Activated naive CD8-positive, alpha-beta T cell treated with anti-CD3 and anti-CD28 coated beads, Interleukin-2, amount 50 U/mL, for 16 hours (primary cell): ENCODE results near the gene FBXL16.
"Not testable (repeated sequence)": the region's sequence is repeated elsewhere in the genome, so short reads cannot be mapped to it uniquely, and the experiment has no call there.

Experiments
- DNase-seq: peaks from one replicate; pipeline ENCODE4 v3.0.0-alpha.2; 2020; ENCODE audit warnings: low read depth, low spot score

Gene FBXL16

DNA sequence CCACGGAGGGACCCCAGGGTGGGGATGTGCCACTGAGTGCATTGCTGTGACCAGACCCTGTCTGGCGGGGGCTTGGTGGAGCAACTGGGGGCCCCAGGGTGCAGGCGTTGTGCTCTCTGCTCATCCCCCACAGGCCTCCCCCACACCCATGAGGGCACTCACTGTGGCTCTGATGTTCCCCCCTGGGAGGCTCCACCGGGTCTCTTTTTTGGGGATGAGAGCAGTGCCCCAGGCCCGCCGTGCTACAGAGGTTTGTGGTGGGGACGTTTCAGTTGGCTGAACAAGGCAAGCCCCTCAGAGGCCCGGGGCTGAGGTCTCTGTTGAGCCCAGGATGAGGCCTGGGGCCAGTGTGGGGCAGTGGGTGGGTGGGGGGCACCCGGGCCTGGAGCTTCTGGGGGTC lies 18.1 kb upstream of the FBXL16 start:
- DNase-seq: no peak

DNA sequence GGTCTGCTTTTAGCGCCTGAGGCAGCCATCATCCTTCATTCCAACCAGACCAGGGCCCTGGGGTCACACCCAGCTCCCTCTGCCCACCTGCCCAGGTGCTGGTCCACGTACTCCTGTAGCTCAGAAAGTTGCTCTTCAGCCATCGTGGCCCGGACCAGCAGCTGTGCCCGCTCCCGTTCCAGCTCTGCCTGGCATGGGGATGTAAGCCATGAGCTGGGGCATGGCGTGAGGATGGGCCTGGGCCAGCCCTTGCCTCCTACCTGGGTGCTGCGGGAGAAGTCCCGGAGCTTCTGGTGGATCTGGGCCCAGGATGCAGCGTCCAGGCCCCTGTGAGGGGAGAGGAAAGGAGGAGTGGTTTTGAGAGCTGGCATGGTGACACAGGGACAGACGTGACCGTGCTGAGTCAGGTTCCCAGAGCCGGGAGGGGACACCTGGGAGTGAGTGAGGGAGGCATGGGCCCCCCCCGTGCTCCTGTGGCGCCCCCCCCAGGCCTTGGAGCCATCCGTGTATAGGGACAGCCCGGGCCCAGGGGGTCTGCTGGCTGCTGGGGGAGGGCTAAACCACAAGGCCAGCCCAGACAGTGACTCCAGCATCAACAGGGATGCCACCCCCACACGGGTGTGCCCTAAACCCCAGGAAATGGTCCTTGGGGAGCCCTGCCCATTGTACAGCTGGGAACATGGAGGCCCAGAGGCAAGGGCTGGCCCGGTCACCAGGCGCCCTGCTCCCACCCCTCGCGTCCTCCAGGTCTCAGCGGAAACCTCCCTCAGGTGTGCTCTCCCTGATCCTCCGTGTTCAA lies 17.4 kb upstream of the FBXL16 start:
- DNase-seq: no peak

DNA sequence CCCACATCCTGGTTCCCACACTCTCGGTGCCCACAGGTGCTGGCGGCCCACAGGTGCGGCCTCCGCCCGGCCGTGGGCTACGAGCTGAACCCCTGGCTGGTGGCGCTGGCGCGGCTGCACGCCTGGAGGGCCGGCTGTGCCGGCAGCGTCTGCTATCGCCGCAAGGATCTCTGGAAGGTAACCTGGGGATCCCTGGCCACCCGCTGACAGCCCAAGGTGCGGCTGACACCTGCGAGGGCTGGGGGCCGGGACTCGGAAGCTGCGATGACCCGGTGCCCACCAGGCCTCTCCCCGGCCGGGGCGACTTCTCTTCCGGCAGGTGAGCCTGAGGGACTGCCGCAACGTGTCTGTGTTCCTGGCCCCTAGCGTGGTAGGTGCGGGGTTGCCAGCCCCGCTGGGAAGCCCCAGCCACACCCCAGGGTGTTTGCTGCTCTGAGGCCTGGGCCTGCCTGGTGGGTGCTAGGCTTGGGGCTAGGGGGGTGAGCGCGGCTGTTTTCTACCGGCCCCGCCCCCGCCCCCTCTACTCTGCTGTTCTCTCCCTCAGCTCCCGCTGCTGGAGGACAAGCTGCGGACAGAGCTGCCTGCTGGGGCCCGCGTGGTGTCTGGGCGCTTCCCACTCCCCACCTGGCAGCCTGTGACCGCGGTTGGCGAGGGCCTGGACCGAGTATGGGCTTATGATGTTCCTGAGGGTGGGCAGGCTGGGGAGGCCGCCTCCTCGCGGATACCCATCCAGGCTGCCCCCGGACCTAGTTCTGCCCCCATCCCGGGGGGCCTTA lies 16.4 kb upstream of the FBXL16 start:
- DNase-seq: no peak

DNA sequence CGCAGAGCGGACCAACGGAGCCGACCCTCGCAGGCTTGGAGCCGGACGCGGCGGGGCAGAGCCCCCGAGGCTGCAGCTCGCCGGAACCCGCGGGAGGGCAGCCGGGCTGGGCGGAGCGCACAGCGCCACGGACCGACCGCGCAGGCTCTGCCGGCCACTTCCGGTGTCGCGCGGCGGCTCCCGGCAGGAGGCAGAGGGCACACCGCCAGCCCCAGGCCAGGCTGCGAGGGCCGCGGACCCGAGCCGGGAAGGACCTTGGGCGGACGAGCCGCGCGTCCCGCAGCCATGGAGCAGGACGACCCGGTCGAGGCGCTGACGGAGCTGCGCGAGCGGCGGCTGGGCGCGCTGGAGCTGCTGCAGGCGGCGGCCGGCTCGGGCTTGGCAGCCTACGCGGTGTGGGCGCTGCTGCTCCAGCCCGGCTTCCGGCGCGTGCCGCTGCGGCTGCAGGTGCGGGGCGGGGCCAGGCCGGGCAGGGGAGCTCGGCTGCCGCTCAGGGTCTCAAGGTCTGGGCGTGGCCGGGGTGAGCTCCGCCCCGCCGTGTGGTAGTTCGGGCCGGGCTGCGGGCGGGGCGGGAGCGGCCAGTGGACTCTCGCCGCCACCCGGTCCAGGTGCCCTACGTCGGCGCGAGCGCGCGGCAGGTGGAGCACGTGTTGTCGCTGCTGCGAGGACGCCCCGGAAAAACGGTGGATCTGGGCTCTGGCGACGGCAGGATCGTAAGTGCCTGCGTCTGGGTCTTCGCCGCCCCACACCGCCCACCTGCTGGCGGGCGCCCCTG lies 15.6 kb upstream of the FBXL16 start, which contains the start of gene ANTKMT:
TSS of gene ANTKMT (plus strand) at position 157 of the 775 bp plus-strand sequence. CDS start at position 286, 129 bp downstream.
- peak; percentile 54 for DNase-seq

DNA sequence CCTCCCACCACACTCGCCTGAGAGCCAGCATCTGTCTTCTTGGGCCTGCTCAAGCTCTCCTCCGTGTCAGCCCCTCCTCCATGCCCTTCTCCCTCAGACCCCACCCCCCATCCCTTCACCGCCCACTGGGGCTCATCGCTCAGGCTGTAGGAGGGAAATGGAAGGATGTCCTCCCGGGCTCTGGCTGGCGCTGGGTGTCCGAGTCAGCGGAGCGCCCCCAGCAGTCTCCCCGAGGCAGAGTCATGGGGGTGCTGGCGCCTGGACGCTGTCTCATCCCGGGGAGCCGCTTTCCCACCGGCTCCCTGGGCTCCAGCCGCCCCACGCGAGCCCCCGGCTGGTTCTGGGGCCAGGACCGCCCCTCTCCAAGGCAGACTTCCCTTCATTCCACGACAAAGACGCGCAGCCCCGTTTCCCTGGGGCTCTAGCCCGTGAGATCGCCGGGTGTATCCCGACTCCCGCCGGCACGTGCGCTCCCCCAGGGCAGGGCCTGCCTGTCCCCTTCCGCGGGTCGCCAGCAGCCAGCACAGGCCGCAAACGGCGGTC lies 14.9 kb upstream of the FBXL16 start:
- DNase-seq: no peak

DNA sequence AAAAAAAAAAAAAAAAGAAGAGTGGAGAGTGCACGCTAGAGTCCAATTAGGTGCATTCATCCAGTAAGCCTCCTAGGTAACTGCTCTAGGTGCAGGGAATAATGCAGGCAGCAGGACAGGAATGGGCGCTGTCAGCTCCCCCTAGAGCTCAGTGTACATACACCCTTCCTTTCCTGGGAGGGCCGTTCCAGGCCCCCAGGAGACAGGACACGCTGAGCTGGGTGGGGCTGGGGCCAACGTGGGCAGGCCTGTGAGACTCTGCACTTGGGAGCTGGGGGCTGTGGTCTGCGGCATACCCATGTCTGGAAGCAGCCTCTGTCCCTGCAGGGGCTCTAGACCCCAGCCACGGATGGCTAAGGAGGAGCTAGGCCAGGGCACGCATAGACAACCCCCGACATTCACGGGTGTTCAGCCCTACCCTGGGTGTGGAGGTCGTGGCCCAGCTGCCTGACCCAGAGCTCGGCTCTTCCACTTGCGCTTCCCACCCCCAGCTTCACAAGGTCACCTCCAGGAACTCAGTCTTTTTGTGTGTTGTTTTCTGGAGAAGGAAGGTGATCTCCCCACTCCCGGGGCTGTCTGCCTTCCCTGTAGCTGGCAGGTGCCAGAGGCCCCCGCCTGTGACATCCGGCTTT lies 14.3 kb upstream of the FBXL16 start:
- no peak for DNase-seq

DNA sequence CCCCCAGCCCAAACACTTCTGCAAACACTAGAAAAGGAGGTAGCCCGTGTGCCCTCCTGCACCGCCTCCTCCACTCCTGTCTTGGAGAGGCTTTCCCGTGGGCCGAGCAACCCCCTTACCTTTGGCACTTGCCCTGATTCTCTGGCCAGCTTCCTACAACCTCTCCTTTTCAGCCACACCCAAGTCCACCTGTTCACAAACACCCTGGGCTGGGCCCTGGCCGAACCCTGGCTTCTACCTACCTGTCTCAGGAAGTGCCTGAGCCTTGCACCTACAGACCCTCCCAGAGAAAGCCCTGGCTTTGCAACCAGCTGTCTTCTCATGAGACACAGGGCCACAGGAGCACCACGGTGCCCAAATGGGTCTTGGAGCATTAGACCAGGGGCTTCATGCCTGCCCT lies 13.3 kb upstream of the FBXL16 start:
- DNase-seq: no peak

DNA sequence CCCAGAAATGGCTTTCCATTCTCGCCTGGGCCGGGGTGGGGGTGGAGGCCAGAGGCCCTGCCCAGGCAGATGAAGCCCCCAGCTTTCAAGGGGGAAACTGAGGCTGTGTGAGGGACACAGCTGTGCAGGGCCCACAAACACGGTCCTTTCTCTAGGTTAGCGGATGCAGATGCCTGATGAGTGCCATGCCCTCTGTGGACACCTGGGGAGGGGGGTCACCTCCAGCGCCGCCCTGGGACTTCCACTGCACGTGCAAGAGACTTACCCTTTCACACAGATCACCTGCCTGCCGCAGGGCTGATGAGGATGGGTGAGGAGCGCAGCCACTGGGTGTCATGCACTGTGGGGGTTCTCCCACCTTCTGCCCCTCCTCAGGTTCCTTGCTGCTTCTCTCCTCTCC lies 12.8 kb upstream of the FBXL16 start:
- DNase-seq: no peak

DNA sequence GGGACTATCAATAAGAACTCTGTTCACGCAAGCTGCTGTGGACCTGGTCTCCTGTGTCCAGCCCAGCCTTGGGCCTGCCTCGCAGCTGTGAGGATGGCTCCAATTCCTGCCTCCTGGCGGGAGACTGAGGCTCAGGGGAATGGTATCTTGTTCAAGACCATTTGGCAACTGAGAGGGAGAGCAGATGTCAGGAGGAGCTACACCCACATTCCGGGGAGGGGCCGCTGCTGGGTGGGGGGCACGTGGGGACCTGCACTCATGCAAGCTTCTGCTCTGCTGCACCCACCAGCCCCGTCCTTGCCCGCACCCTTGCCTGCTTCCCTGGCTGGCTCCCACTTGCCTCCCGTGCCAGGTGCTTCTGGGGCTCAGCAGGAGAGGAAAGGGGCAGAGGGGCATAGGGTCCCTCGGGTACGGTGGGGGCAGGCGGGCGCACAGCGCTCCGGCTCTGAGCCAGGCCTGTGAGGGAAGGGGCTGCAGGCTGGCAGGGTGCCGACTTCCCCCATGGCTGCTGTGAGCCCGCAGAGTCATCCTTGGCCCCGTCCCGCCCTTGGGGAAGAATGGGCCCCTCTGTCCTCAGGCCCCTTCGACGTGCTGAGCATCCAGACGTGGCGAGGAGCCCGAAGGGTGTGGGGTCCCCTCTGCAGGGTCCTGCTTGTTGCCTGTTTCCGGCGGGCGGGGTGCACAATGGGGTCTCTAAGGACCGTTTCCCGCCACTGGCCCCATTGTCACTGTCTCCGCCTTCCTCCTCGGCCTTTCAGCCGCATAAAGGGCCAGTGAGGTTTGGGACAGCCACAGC lies 12.0 kb upstream of the FBXL16 start:
- DNase-seq: no peak

DNA sequence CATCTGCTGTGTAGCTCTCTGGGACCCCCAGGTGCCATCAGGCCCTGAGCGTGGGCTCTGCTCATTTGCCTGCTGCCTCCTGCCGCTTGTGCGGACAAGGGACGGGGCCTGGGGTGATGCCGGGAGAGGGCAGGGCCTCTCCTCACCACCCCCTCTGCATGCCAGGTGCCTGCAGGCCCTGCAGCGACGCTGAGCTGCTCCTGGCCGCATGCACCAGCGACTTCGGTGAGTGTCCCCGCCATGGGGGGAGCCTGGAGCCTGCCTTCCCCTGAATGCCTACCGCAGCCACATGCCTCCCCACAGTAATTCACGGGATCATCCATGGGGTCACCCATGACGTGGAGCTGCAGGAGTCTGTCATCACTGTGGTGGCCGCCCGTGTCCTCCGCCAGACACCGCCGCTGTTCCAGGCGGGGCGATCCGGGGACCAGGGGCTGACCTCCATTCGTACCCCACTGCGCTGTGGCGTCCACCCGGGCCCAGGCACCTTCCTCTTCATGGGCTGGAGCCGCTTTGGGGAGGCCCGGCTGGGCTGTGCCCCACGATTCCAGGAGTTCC lies 11.2 kb upstream of the FBXL16 start:
- no peak for DNase-seq

DNA sequence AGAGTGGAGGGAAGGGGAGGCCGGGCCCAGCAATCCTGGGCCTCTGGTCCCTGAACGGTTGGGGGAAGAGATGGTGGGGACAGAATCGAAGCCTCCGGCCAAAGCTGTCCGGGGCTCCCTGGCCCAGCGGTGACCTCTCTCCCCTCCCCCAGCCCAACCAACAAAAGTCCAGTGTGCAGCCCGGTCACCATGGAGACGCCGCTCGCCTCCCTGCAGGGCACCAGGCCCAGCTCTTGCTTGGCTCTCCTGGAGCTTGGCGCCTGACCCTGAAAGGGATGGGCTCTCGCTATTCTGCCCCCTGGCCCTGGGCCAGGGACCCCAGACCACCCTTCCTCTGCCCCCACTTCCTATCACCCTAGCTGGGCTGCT lies 10.6 kb upstream of the FBXL16 start:
- no peak for DNase-seq

DNA sequence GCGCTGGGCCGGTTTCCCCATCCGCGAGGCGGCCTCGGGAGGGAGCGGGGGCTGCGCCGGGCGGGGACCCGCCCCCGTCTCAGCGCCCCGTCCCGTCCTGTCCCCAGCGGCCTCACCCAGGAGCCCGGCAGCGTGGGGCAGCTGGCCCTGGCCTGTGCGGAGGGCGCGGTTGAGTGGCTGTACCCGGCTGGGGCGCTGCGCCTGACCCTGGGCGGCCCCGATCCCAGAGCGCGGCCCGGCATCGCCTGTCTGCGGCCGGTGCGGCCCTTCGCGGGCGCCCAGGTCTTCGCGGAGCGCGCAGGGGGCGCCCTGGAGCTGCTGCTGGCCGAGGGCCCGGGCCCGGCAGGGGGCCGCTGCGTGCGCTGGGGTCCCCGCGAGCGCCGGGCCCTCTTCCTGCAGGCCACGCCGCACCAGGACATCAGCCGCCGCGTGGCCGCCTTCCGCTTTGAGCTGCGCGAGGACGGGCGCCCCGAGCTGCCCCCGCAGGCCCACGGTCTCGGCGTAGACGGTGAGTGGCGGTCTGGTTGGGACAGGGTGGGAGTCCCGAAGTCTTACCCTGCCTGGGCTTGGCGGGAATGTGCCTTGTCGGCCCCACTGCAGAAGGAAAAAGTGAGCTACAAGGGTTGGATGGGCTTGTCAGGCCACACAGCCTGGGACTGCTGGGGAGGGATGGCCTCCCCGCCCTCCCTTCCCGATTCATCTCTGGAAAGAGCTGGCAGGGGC lies 10.0 kb upstream of the FBXL16 start:
- no peak for DNase-seq

DNA sequence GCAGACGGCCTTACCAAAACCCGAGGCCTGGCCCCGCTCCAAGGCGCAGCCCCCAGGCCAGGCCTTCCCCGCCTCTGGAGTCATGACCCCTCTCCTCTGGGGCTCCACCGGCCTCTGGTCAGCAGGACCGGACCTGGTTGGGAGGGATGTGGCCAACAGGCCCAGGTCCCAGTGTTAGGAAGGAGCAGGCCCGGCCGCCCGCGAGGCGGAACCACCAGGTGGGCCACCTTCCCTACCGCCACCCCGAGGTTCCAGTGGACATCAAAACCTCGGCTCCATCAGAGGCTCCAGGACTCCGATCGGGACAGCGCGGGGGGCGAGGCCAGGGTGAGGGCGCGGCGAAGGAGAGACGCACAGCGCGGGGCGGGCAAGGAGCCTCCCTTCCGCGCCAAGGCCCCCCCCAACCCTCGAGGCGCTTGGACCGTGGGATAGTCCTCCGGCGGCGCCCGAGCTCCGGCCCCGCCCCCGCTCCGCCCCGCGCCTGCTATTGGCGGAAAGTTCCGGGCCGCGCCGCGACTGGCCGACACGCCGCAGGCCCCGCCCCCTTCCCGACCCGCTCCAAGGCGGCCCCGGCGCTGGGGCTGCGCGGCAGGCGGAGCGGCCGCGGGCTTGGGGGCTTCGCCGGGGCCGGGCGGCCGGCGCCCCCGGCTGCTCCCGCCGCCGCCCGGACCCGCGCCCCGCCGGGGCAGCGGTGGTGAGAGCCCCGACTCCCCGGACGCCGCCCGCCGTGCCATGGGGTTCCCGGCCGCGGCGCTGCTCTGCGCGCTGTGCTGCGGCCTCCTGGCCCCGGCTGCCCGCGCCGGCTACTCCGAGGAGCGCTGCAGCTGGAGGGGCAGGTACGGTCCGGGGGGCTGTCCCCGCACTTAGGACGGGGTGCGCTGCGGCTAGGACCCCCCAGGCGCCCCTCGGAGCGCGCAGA lies 9.2 kb upstream of the FBXL16 start, which contains the start of gene METRN:
TSS of gene METRN (plus strand) at position 561 of the 919 bp plus-strand sequence. CDS start at position 733, 172 bp downstream.
- DNase-seq: peak; percentile 78

DNA sequence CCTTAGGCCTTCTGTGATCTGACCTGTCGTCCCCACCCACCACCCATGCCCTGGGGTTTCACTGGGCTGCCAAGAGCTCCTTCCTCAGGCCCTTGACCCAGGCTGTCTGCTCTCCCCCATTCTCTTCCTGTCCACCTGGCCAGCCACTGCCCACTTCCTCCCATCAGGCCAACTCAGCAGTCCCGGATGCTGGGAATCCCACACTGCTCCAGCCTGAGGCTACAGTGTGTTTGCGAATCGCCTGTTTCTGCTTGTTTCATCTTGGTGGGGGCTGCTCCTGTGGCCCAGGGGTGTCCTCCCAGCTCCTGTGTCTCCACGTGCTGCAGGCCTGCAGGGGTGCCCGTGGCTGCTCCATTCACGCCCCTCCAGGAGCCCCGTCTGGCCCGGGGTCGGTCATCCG lies 8.5 kb upstream of the FBXL16 start:
- no peak for DNase-seq

DNA sequence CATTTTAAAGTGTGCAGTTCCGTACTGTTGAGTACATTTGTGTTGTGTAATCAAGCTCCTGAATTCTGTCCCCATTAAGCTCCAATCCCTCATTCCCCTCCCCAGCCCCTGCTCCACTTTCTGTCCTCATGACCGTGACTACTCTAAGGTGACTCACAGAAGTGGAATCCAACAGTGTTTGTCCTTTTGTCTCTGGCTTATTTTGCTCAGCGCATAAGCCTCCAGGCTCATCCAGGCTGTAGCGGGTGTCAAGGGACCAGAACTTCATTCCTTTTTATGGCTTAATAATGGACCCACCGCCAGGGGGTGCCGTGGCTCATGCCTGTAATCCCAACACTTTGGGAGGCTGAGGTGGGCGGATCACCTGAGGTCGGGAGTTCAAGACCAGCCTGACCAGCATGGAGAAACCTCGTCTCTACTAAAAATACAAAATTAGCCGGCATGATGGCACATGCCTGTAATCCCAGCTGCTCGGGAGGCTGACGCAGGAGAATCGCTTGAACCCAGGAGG lies 7.2 kb upstream of the FBXL16 start:
- not testable (repeated sequence) for DNase-seq

DNA sequence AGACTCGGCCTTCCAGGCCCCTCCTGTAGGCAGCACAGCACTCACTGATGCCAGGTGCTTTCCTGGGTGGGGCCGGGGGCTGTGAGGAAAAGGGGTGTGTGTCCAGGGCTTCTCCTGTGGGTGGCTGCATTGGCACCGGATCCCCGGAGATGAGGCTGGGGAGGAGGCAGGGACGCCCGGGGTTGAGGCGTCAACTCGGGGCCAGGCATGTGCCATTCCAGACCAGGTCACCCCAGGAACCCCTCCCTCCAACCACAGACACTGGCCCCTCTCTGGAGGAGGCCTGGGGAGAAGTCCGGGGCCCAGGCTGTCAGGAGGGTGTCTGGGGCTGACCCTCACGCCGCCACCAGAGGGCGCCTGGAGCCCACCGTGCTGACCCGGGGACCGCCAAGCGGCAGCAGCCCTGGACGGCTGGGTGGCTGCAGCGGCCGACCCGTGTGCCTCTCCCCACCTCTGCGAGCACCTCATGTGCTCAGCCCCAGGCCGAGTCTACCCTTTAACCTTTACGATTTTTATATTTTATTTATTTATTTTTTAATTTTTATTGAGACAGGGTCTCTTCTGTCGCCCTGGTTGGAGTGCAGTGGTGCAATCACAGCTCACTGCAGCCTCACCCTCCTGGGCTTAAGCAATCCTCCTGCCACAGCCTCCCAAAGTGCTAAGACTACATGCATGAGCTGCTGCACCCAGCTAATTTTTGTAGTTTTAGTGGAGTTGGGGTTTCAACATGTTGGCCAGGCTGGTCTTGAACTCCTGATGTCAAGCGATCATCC lies 6.1 kb upstream of the FBXL16 start:
- peak; percentile 66 for DNase-seq

DNA sequence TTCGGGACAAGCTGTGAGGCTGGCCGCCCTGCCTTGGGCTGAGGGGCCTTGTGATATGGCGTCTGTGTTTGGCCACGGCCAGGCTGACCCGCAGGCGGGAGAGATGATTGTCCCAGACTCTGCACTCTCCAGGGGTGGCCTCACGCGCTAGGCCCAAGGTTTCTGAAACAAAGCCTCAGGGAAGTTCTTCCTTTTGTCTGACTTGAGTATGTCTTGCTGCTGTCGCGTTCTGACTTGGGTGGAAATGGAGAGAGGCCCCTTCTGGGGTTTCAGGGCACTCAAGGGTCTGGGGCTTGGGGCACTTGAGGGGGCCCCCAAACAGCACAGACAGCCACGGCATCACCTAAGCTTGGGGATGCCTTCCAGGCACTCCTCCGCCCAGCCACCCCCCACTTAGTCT lies 5.5 kb upstream of the FBXL16 start:
- DNase-seq: no peak
